GM18511 (cell line): ENCODE results near the gene DLX6.
A peak's percentile ranks its signal among the peaks of the same experiment; 100 is the strongest.

ENCODE experiments used
- ATAC-seq: cut with Tn5 transposase; IDR thresholded peaks from one replicate; pipeline ENCODE4 v1.9.1; 2021; ENCODE audit warnings: mild to moderate bottlenecking, moderate library complexity; ENCODE audit not compliant: unreplicated experiment

Gene DLX6

DNA sequence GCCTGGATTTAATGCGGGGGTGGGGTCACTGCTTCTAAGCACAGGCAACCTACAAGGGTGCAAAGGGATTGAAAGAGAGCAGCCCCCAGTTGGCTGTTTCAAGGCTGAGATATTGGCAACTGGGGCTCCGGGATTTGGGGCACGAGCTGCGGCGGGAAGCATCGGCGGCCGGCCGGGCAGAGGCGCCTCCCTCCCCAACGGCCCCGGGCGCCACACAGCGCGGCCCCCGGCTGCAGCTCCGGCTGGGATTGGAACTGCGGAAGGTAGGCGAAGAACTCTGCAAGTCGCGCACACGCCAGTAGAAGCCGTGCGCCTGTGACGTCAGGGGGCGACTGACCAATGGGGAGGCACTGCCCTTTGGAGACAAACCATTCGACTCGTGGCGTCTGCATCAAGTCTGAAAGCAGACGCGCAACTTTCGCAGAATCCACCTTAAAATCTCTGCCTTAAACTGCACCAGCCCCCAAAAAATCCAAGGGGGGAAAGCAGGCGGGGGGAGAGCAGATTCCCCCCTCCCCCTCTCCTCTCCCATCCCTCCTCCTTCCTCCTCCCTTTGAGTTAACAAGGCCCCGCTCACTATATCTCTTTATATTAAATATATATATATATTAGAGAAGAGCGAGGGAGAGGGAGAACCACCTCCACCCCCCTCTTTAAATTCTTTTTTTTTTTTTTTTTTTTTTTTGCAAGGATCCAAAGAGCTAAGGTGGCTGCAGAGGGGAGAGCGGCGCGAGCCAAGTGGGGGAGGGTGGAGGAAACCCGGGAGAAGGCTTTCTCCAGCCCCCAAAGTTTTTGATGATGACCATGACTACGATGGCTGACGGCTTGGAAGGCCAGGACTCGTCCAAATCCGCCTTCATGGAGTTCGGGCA lies at the start of gene DLX6:
Gene DLX6 (plus strand): TSS at position 371 of the 872 bp plus-strand sequence. CDS start 425 bp downstream, at position 796.
- peak; percentile 13 for ATAC-seq

DNA sequence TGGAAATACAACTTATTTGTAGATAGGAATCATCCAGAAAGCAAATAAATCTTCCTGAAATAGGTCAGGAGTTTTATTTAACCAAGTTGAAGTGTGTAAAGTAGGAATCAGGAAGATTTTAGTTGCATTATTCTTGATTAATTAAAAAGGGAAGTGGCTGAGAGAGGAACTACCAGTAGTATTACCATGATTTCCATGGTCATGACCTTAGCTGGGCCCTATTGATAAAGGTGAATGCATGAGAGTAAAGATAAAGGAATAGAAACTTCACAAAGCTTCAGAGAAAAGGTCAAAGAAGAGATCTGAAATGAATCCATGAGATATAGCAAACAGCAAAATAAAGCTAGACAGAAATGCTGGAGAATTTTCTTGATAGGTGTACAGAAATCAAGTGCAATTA lies 46.2 kb upstream of the DLX6 start:
- ATAC-seq = no peak

GRCh38 chr7:96962221-96962885 lies 43.0 kb upstream of the DLX6 start:
- no peak for ATAC-seq

- no peak for ATAC-seq
Measured at GRCh38 chr7:96968981-96969380, 36.4 kb upstream of the DLX6 start.

DNA sequence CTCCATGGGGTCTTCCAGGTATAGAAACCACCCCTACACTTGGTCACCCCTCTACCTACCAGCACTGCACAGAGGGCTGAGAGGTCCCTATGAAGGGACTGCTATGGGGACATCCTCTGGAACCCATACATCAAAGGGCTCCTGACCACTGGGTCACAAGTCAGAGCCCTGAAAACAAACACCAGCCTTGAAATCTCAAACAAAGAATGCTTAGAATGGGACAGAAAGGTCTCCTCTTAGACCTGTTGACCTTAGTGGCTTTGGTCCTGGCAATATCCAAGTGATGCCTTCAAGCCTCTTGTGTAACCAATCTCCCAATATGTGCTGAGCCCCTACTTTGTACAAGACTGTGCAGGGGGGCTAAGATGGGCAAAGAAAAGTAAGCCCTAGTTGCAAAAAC lies 34.6 kb upstream of the DLX6 start:
- ATAC-seq = no peak

- ATAC-seq = no peak
Measured at GRCh38 chr7:96973986-96974385, 31.4 kb upstream of the DLX6 start.

DNA sequence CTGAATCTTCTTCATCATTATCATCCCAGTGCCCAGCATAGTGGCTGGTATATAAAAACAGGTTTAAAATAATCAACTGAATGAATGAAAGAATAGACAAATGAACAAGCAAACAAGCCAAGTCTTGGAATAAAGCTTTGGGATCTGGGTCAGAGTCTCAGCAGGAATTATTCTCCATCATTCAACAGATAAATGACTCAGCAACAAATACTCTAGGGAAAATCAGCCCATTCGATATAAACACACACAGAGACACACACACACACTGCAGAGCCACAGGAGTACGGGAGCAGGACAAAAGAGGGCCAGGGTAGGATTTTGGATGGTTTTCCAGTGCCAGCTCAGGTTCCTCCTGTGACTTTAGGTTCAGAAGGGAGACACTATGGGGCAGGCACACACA lies 29.2 kb upstream of the DLX6 start:
- no peak for ATAC-seq

DNA sequence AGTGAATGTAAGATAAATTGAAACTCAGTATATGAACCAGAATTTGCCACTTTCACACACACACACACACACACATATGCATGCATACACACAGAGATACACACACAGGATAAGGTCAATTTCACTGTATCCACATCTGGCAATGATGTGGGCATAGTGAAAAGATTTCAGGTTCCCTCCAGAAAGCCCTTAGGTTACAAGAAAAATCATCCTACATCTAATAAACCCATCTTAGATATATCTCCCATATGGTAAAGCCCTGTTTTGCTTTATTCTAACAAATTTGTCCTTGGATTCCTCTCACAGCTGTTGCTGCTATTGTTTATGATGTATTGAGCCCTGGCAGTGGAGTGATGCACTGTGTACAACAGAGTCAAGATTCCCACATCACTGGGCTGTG lies 27.9 kb upstream of the DLX6 start:
- ATAC-seq = no peak

DNA sequence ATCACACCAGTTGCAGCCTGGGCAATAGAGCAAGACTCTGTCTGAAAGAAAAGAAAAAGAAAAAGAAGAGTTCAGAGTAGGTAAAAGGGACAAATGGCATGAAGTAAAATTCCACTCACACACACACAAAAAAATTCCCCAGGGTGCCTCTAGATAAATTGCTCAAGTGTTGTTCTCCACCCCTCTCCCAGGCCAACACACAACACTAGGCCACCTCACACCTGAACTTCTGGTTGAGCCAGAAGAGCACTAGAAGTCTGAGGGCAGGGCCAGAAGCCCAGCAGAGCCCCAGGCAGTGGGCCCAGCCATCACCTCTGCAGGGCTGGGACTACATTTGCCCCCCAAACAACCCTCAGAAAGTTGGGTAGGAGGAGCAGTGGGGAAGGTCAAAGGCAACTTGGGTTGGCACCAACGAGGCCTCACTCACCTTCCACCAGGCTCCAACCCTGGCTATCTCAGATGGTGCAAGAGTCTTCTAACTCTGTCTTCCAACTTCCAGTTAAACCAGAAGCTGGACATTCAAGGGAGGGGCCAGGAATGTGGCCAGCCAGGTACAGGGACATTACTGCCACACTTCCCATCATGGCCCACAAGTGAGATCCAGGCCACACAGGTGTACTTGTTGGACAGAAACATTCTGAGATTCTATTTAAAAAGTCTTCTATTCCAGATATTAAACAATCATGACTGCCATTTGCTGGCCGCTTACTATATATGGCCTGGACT lies 25.6 kb upstream of the DLX6 start:
- no peak for ATAC-seq

- ATAC-seq = no peak
Measured at GRCh38 chr7:96982586-96982985, 22.8 kb upstream of the DLX6 start.

DNA sequence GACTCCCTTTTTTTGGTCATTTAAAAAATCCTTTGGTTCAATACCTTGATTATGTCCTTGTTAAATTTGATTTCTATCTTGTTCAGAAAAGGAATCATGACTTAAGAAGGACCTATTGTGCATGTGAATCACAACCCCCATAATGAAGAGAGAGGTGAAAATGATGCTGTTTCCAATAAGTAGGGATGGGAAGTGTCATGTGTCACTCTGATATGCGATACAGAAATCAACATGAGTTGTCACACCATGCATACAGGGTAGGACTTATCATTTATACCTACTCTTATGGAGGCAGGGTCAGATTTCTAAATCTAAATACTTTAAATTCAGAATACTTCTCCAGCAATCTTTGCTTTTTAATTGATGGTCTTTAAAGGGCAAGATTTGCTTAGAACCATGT lies 19.4 kb upstream of the DLX6 start:
- ATAC-seq = no peak

DNA sequence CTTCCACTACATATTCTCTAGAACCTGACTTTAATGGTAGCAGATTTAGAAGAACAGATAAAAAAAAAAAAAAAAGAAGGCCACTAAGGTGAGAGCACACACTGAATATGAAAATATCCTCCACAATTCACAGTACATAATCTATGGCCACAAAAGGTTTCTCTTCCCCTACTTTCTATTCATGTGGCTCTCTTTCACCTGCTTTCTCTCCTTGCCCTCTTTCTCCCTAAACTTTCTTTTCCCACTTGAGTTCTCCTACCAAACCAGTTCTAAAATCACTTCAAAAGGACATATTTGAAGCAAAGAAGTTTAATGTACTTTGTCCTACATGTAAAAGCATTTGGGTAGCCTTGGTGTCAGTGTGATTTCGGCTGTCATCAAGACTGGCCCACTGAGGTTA lies 18.5 kb upstream of the DLX6 start:
- ATAC-seq = no peak

DNA sequence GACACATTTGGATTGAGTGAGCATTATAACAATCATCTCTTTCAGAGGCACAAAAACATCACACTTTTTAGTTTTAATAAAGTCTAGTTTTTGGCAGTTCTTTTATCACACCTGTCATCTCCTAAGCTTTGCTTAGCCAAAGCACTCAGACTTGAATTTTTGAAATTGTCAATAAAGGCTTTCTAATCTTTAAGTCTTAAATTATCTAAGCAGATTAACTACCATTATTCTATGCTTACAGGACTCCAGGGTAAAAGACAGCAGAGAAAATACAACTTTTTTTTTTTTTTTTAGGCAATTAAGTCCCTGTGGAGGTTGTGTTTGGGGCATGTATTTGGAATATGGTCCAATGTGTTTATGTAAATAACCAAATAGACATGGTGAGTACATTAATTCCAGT lies 17.6 kb upstream of the DLX6 start:
- no peak for ATAC-seq

DNA sequence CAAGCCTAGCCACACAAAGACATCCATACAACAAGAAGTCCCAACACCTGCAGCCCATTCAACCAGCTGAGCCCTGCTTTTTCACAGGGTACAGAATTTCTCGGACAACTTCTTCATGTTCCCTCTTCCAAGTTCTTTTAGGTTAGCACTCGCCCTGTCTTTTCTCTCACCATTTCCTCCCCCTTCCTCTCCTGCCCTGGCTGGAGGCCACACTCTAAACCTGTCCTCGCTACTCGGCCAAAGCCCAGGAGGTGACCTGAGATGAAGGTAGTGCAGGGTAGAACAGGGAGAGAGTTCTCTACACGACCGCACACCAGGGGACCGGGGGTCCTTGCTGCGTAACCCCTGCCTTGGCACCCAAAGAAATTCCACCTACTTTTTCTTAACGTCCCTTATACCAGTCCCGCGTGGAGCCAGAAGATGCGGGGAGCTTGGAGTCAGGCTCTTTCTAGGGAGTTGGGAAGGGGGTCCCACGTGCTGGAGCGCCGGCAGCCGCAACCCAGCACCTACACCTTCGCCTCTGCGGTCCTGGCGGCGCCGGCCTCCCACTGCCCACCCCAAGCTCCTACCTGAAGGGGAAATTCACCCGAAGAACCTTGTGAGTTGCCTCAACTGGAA lies 16.0 kb upstream of the DLX6 start:
- no peak for ATAC-seq

DNA sequence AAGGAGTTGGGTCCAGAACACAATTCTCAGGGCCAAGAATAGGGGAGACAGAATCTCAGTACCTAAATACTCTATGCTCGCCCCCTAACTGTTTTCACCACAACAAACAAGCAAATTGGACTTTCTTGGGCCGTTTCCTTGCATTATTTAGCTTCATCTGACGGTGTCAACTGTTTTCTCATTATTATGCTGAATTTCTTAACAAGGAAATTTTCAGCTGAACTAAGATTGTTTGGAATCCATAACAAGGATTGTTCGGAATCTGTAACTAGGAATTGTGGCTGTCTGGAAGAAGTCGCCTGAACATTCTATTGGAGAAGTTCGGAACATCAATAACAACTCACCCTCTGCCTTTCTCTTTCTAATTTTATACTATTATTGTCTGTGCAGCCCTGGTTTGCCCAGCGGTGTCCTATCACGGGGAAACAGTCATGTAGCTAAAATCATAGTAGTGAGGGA lies 15.5 kb upstream of the DLX6 start:
- no peak for ATAC-seq

- no peak for ATAC-seq
Measured at GRCh38 chr7:96991546-96992191, 13.7 kb upstream of the DLX6 start.

DNA sequence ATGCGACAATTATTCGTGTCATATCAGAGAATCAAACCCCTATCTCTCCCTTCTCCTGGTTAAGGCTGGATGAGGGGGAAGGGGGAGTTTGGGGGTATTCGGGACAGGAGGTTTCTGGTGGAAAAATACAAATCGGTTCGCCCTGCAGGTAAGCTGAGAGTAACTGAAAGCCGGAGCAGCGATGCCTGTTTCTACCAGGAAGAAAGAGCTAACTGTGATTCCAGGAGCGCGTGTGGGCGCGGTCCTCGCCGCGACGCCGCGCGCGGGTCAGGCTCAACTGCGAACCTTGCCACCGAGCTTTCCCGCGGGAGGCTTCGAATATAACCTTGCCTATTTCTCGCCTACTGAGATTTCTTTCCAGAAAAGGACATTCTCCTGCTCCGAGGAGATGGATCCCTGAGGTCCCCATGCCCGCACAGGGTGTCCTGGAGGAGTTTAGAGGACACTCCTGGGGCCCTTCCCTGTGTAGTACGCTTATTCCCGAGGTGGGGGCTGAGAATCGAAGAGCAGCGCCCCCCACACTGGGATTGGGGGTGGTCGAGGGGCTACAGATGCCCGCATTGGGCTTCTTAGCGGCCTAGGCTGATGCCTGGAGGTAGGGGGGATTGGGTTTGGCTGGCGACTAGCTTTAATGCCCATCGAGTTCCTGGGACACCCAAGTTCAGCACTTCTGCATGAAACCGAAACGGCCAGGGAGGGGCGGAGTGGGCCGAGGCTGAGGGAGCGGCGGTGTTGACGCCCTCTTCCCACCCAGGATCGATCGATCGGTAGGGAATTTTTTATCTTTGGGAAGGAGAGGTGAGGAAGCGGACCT lies 13.0 kb upstream of the DLX6 start:
- ATAC-seq = no peak

- ATAC-seq = no peak
Measured at GRCh38 chr7:96993094-96993865, 12.1 kb upstream of the DLX6 start.

GRCh38 chr7:96993980-96994379 lies 11.4 kb upstream of the DLX6 start:
- ATAC-seq = no peak
